ENCODE measurements around the gene RBMS1.
"Not testable (repeated sequence)": the region's sequence is repeated elsewhere in the genome, so short reads cannot be mapped to it uniquely, and the experiment has no call there.

Gene RBMS1

GRCh38 chr2:160380000-160380570, 113.5 kb downstream of the RBMS1 start:
- DNase-seq (ENCODE audit: low read depth), result no peak

GRCh38 chr2:160379399-160379798, 114.2 kb downstream of the RBMS1 start:
- DNase-seq (ENCODE audit: low read depth), result peak; percentile 77

GRCh38 chr2:160377204-160377995, 116.2 kb downstream of the RBMS1 start:
- DNase-seq (ENCODE audit: low read depth), result no peak

GRCh38 chr2:160376576-160376975, 117.0 kb downstream of the RBMS1 start:
- DNase-seq (ENCODE audit: low read depth), result no peak

- DNase-seq (ENCODE audit: low read depth), result no peak
Measured at GRCh38 chr2:160375802-160376469, 117.7 kb downstream of the RBMS1 start.

GRCh38 chr2:160375037-160375436, 118.6 kb downstream of the RBMS1 start:
- DNase-seq (ENCODE audit: low read depth), result no peak

- no peak for DNase-seq (ENCODE audit: low read depth)
Measured at GRCh38 chr2:160373666-160374065, 119.9 kb downstream of the RBMS1 start.

GRCh38 chr2:160373263-160373662, 120.3 kb downstream of the RBMS1 start:
- no peak for DNase-seq (ENCODE audit: low read depth)

- DNase-seq (ENCODE audit: low read depth), result no peak
Measured at GRCh38 chr2:160372585-160372984, 121.0 kb downstream of the RBMS1 start.

- DNase-seq (ENCODE audit: low read depth), result no peak
Measured at GRCh38 chr2:160372010-160372356, 121.6 kb downstream of the RBMS1 start.

- no peak for DNase-seq (ENCODE audit: low read depth)
Measured at GRCh38 chr2:160371251-160372009, 122.2 kb downstream of the RBMS1 start.

- peak; percentile 67 for DNase-seq (ENCODE audit: low read depth)
Measured at GRCh38 chr2:160368988-160369930, 124.3 kb downstream of the RBMS1 start.

- DNase-seq (ENCODE audit: low read depth), result peak; percentile 80
Measured at GRCh38 chr2:160367887-160368286, 125.7 kb downstream of the RBMS1 start.

GRCh38 chr2:160367139-160367538, 126.5 kb downstream of the RBMS1 start:
- DNase-seq (ENCODE audit: low read depth), result not testable (repeated sequence)

GRCh38 chr2:160366474-160366873, 127.1 kb downstream of the RBMS1 start:
- no peak for DNase-seq (ENCODE audit: low read depth)

- no peak for DNase-seq (ENCODE audit: low read depth)
Measured at GRCh38 chr2:160365716-160366367, 127.8 kb downstream of the RBMS1 start.

- DNase-seq (ENCODE audit: low read depth), result no peak
Measured at GRCh38 chr2:160364364-160364763, 129.2 kb downstream of the RBMS1 start.

GRCh38 chr2:160363961-160364360, 129.6 kb downstream of the RBMS1 start:
- no peak for DNase-seq (ENCODE audit: low read depth)

- DNase-seq (ENCODE audit: low read depth), result no peak
Measured at GRCh38 chr2:160363055-160363454, 130.6 kb downstream of the RBMS1 start.

- DNase-seq (ENCODE audit: low read depth), result no peak
Measured at GRCh38 chr2:160362541-160362940, 131.1 kb downstream of the RBMS1 start.

GRCh38 chr2:160362018-160362417, 131.6 kb downstream of the RBMS1 start:
- DNase-seq (ENCODE audit: low read depth), result no peak
